ENCODE results near the gene F13A1.

F13A1 gene

DNA sequence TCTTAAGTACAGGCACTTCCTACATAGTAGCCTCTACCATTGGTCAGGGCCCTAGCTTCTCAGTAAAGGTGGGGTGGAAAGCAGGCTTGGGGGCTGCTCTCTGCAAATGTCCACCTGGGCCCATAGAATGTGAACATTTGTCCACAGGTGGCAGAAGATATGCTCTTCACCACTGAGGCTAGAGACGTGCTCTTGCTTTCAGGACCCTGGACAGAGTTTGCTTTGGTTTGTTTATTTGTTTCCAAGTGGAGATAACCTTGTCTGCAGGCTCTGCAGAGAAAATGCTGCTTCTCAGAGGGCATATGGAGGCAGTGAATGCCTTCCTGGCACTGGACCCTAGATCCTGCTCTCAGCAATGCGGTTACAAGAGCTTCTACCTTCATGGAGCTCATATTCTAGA is 129.0 kb downstream of the F13A1 start:
- DNase-seq: no peak

DNA sequence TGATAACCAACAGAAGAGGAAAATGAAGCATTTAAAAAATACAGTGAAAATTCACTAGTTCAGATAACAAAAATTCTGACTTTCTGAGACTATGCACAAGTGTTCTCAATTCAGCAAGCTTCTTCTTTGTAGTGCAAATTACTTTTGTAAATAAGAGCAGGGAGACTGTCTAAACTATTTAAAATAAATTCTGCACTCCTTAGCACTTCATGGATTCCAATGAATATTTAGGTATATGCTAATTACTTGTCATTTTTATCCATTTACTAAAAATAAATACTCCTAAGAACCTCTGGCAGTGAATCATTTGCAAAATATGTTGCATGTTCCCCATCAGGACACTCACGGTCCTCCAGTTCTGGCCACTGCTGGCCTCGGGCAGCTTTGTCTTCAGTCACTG is 139.8 kb downstream of the F13A1 start:
- no peak for DNase-seq

DNA sequence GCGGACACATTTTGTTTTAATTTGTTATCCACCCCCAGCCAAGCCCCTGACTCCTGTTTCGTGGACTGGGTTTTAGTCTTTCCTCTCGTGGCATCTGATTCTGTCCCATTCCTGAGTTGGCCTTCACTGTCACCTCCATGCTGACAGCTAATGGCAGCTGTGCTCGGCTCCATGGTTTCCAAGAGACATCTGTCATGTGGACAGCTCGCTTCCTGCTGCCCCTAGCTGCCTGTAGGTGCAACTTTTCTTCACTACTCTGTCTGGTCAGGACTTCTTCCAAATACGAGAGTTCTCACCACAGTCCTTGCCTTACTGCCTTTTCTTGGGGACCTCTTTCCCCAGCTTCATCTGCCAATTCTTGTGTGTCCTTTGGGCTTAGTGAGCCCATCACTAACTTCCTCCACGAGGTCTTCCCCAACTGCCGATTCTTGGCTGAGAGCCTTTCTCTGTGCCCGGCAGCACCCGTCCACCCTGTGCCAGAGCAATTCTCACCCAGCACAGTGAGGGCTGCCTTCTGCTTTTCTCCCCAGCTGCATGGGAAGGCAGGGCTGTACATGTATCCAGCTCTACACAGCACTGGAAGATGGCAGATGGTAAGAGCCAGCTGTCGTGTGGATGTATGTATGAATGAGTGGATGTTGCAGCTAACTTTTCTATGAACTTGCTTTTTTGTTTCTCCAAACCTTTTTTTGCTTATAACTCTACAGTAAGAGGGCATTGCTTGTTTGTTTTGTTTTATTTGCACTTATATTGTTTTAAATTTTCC is 140.4 kb downstream of the F13A1 start:
- DNase-seq: no peak

DNA sequence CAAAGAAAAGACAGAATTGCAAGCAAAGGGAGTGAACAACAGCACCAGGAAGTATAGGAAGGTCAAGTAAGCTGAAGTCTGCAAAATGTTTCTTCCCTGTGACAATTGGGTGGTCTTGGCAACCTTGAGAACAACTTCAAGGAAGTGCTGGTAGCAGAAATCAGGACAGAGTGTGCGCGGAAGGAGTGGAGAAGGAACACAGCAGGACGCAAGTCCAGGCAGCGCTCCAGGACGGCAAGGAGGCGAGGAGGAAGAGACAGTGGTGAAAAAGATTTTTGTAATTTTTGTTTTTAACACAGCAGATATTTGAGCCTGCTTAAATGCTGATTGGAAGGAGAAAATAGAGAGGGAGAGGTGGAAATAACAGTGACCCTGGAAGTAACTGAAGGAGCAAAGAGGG is 141.7 kb downstream of the F13A1 start:
- no peak for DNase-seq

DNA sequence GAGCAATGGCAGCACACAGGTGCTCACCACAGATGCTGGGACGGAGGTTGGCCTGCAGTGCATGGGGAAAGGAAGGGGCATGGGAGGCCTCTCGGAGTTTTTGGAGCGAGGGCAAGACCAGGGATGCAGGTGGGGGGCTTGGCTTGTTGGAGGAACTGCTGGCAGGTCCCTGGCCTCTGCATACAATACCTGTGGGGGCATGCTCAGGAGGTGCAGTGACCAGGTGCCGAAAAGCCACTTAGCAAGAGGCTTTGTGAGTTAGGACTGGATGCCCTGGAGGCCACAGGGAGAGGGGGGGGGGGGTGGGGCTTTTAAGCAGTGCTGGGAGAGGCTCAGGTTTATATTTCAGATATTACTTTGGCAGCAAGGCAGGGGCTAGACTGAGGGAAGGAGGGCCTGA is 142.7 kb downstream of the F13A1 start:
- DNase-seq: no peak

DNA sequence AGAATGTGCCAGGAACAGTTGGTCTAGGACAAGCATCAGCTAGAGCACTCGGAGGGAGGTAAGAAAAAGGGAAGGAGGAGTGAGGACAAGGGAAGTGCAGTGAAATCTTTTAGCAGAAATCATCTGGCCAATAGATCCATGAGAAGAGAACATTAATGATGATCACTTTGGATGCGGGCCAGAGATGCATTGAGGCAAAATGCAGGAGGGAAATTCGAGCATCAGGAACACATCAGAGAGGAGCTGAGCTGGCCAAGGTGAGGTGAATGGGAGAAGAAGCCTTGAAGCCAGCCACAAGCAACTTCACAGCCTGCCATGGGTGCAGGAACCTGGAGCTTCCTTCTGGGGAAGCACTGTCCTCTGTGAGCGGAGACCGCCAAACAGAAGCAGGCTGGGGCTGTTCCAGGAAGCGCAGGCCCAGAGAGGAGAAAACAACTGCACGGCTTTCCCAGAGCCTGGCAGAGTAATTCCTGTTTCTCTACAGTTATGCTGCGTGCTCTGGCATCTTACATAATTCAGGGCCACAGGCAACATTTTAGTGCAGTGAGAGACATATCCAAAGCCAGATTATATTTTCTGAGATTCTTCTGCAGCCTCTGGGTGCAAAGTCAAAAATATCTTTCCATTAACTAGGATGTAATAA is 143.8 kb downstream of the F13A1 start:
- no peak for DNase-seq

DNA sequence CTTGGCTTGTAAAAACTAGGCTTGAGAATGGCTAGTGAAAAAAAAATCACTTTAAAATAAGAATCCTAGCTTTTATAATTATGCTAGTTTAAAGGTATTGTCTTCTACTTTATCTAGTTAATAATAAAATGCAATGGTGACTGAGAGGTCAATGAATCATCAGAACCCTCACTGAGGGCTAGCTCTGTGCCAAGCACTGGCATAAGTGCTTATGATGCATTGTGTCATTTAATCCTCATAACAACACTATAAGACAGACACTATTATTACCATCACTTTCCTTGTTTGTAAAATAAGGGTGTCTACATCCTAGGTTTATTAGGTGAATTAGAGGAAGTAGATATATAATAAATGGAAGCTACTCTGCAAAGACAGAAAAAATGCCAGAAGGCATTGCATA is 144.3 kb downstream of the F13A1 start:
- no peak for DNase-seq

DNA sequence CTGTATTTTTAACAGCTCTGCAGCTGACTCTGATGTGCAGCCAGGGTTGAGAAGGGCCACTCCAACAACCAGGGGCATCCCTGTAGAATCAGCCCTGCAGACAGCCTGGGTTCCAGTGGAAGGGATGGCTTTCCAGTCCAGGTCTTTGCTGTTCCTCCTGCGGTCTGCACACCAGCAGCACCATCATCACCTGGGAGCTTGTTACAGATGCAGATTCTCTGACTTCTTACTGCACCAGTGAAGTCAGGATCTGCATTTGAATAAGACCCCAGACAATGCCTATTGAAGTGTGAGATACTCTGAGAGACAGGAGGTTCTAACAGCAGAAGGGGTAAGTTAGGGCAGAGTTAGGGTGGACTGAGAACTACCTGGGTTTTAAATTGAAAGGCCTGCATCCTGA is 151.3 kb downstream of the F13A1 start:
- DNase-seq: no peak

DNA sequence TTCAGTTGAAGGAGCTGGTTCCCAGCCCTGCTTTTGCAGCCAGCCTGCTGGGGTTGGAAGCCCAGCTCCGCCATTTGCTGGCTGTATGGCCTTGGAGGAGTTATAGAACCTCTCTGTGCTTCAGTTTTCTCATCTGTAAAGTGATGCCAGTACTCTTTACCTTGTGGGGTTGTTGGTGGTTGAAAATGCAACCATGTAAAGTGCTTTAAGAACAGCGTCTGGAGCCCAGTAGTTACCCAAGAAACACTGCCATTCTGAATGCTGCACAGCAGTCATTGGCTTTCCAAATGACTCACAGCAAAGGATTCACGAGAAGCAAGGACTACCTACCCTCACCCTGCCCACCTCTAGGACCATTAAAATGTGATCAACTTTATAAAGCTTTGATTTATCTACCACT is 154.4 kb downstream of the F13A1 start:
- no peak for DNase-seq

DNA sequence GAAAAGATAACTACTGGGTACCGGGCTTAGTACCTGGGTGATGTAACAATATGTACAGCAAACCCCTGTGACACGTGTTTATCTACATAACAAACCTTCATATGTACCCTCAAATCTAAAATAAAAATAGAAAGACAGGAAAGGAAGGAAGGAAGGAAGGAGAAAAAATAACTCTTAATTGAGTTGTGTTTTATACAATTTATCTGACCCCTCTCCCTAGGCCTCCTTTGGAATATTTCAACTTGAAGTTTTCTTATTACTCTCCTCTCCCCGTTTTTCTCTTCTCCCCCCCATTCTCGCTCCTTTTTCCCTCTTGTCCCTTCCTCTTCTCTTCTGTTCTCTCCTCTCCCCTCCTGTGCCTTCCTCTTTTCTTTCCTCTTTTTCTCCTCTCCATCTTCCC is 156.1 kb downstream of the F13A1 start:
- no peak for DNase-seq

DNA sequence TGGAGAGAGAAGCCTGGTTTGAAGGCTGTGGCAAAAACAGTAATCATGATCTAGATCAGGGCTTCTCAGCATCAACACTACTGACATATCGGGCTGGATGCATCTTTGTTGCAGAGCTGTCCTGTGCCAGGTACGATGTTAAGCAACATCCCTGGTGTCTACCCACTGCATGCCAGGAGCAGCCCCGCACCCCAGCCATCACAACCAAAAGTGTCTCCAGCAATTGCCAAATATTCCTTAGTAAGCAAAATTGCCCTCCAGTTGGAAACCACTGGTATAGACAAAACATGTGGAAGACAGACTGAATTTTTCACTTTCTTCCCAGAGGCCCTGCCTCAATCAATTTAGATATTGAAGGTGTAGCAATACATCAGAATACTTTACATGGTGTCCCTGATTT is 166.1 kb downstream of the F13A1 start:
- DNase-seq: no peak

DNA sequence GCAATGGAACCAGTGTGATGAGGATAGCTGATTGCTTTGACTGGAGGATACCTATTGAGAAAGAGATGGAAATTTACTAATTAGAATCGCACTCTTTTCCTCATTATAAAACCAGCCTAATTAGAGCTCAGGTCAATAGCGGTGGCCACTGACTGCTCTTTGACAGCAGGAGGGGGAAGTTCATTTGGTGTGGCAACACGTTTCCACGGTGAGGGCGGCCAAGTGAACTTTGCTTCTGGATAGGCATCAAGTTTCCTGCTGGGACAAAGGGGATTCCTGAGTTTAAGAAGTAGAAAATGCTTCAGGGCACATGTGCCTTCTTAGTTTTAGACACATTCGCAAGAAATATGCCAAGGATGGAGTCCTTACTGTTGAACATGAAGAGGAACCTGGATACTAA is 168.4 kb downstream of the F13A1 start:
- DNase-seq: no peak

DNA sequence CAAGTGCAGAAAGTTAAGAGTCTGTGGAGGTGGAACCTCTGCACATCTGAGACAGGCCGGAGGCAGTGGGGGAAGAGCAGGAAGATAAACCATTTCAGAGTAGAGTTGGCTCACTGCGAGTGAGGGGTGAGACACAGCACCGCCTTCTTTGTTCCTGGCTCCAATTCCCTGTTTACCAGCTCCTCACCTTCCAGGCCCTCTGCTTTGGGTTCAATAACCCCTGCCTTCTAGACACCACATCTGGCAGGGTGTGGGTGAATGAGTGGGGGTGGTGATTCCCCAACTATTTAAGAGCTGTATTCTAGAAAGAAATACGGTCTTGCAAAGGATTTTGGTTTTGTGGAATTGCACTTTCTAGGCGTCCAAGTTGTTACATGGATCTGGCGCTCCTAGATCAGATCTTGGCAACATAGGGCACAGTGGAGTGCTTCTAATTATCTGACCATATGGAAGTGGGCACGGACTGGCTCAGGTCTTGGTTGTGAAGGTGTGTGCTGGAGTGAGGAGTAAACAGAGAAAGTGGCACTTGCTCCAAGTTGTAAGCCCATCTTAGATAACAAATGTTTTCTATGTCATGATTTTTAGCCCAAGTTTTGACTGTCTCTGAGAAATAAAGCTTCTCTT is 172.2 kb downstream of the F13A1 start:
- DNase-seq: no peak

DNA sequence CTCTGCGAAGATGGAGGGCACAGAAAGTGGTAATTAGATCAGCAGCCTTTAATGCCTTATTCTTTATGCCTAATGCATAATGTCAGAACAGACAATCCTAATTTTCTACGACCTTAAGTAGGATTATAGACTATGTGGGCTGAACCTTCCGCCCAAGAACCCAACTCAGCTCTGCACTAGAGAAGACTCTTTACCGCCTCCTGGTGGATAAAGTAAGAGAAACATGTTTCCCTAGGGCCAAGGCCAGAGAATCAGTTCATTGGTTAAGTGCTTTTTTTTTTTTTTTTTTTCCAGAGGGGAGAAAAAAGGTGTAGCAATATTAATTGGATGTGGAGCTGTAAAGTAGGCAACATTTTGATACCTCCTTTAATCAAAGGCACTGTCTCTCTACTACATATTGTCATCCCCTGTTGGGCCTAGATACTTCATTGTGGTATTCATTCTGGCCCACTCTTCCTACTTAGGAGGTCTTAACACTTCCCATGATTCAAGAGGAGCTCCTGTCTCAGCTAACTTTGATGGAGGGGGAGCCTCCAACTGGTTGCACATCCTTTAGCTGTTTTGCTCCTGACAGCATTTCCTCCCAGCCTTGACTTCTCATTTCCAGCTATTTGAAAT is 188.9 kb downstream of the F13A1 start:
- DNase-seq: no peak

DNA sequence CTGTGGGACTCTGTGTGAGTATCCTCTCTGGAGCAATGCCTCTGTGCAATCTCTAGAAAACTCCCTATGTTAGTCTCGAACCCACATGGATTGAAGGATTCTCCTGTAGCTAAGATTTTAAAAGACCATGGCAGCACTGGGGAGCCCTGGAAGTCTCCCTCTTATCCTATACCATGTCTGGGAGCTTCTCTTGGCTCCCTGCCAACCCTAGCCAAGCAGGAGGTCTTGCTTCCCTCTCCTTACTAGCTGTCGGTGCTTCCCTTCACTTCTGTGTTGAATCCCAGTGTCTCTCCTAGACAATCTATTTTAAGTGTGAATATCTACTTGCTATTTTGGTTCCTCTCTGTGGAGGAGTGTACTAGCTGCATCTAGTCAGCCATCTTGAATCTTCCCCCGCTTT is 195.0 kb downstream of the F13A1 start:
- DNase-seq: no peak

DNA sequence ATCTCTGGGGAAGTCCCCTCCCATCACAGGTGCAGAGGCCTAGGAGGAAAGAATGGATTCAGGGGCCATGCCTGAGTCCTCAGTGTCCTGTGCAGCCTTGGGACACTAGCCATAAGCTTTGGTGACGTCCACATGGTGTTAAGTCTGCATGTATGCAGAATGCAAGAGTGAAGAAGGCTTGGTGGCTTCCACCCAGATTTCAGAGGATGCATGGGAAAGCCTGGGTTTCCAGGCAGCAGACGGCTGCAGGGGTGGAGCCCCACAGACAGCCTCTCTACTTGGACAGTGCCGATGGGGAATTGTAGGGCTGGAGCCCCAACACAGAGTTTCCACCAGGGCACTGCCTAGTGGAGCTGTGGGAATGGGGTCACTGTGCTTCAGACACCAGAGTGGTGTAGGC is 196.7 kb downstream of the F13A1 start:
- no peak for DNase-seq

DNA sequence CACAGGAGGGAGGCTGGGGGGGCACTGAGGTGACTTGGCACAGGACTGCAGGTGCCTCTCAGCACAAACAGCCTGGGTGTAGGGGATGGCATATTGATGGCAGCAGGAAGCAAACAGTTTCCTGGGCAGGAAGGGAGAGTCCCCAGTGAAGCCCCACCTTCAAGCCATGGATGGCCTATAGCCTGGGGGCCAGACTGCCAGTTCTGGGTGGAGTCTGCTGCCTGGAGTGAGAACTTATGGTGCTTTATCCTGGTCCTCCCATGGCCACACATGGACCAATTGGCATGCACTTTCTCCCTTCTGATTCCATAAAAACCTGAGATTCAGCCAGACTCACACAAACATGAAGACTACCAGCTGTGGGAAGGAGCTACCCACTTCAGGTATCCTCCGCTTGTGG is 198.5 kb downstream of the F13A1 start:
- no peak for DNase-seq

DNA sequence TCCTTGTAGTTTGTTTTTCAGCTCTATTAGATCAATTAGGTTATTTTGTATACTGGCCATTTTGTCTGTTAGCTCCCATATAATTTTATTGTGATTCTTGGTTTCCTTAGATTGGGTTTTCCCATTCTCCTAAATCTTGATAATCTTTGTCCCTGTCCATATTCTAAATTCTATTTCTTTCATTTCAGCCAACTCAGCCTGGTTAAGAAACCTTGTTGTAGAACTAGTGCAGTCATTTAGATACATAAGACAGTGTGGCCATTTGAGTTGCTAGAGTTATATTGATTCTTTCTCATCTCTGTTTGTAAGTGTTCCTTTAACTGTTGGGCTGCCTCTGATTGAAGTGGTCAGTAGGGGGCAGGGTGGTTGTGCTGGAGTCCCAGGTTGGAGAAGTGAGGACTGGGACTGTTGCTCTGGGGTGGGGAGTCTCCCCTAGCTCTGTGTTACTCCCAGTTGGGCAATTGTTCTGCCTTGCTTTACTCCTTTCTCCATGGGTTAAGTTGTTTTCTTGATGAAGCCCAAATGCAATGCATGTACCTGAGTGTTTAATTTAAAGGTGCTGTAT is 214.9 kb downstream of the F13A1 start:
- DNase-seq: no peak
